Adrenal gland (tissue), 5 donors: Measurements from ENCODE around the gene FOCAD.

Experiments used
- CTCF ChIP-seq, 6 experiments: fragments of 450-650 bp in 4 of 6; fragments of 200-600 bp in 2 of 6; sonication (generic) in 1 of 6; IDR thresholded peaks; 1 replicate in 5 of 6; 2 replicates in 1 of 6; pipeline versions ENCODE4 v1.5.1 to v1.8.0; 2016 to 2021; ENCODE audit warnings: antibody characterized with exemption in 6 of 6, mild to moderate bottlenecking in 2 of 6, moderate library complexity in 1 of 6
- POLR2A ChIP-seq, 2 donors: fragments of 450-650 bp; IDR thresholded peaks; one replicate each; pipeline ENCODE4 v1.6.1; 2017; ENCODE audit warnings: antibody characterized with exemption in 2 of 2, mild to moderate bottlenecking in 2 of 2, moderate library complexity in 1 of 2
- donor health status: DM: no; HTN: no; CAD: no.

GRCh38 chr9:20640331-20641187 lies 43.5 kb upstream of the FOCAD start:
- TF ChIP-seq CTCF (IDR thresholded peaks at IDR 0.05) (no peak), POLR2A (IDR thresholded peaks at IDR 0.05) (no peak)
